GM21423 (cell line): ENCODE results near the gene TMEM120A.

ENCODE experiments used
- ATAC-seq: cut with Tn5 transposase; IDR thresholded peaks from one replicate; pipeline ENCODE4 v1.9.1; 2021; ENCODE audit warnings: mild to moderate bottlenecking, moderate library complexity; ENCODE audit not compliant: unreplicated experiment

The TMEM120A gene

GRCh38 chr7:75960372-75960771, 34.0 kb downstream of the TMEM120A start:
- no peak for ATAC-seq

GRCh38 chr7:75958802-75959543, 35.4 kb downstream of the TMEM120A start:
- ATAC-seq, result no peak

- ATAC-seq, result no peak
Measured at GRCh38 chr7:75957021-75957736, 37.2 kb downstream of the TMEM120A start.

- ATAC-seq, result no peak
Measured at GRCh38 chr7:75955331-75955955, 39.0 kb downstream of the TMEM120A start.

- no peak for ATAC-seq
Measured at GRCh38 chr7:75953931-75954330, 40.5 kb downstream of the TMEM120A start.

GRCh38 chr7:75953431-75953830, 41.0 kb downstream of the TMEM120A start:
- ATAC-seq, result no peak

GRCh38 chr7:75951506-75951905, 42.9 kb downstream of the TMEM120A start:
- no peak for ATAC-seq

- ATAC-seq, result no peak
Measured at GRCh38 chr7:75950111-75950681, 44.2 kb downstream of the TMEM120A start.

- no peak for ATAC-seq
Measured at GRCh38 chr7:75948179-75948578, 46.2 kb downstream of the TMEM120A start.

- ATAC-seq, result no peak
Measured at GRCh38 chr7:75946207-75946855, 48.1 kb downstream of the TMEM120A start.

GRCh38 chr7:75945297-75946168, 48.9 kb downstream of the TMEM120A start:
- ATAC-seq, result no peak

GRCh38 chr7:75944507-75944906, 49.9 kb downstream of the TMEM120A start:
- no peak for ATAC-seq

- ATAC-seq, result no peak
Measured at GRCh38 chr7:75943864-75944263, 50.5 kb downstream of the TMEM120A start.

- no peak for ATAC-seq
Measured at GRCh38 chr7:75938921-75939320, 55.5 kb downstream of the TMEM120A start.

- ATAC-seq, result no peak
Measured at GRCh38 chr7:75937958-75938786, 56.2 kb downstream of the TMEM120A start.
